HG03520 (cell line): Measurements from ENCODE around the gene PHAX.
"Not testable (repeated sequence)": the region's sequence is repeated elsewhere in the genome, so short reads cannot be mapped to it uniquely, and the experiment has no call there.

Experiments used
- ATAC-seq: cut with Tn5 transposase; IDR thresholded peaks from one replicate; pipeline ENCODE4 v1.9.1; 2021; ENCODE audit warnings: mild to moderate bottlenecking, moderate library complexity; ENCODE audit not compliant: unreplicated experiment

Gene PHAX

GRCh38 chr5:126600631-126601511, at the start of gene PHAX:
PHAX (plus strand) TSS chr5:126600947; CDS start chr5:126600963, 16 bp downstream.
- peak; percentile 91 for ATAC-seq

- no peak for ATAC-seq
Measured at GRCh38 chr5:126552614-126553013, 48.1 kb upstream of the PHAX start.

- not testable (repeated sequence) for ATAC-seq
Measured at GRCh38 chr5:126555101-126555500, 45.6 kb upstream of the PHAX start.

- ATAC-seq = no peak
Measured at GRCh38 chr5:126561908-126562307, 38.8 kb upstream of the PHAX start.

GRCh38 chr5:126562823-126563222, 37.9 kb upstream of the PHAX start:
- ATAC-seq = peak; percentile 97

GRCh38 chr5:126568206-126568755, 32.5 kb upstream of the PHAX start:
- no peak for ATAC-seq

- no peak for ATAC-seq
Measured at GRCh38 chr5:126575644-126576043, 25.1 kb upstream of the PHAX start.

GRCh38 chr5:126576974-126577373, 23.8 kb upstream of the PHAX start:
- ATAC-seq = no peak

- no peak for ATAC-seq
Measured at GRCh38 chr5:126577415-126577814, 23.3 kb upstream of the PHAX start.

GRCh38 chr5:126579716-126580115, 21.0 kb upstream of the PHAX start:
- no peak for ATAC-seq

GRCh38 chr5:126583761-126584160, 17.0 kb upstream of the PHAX start:
- ATAC-seq = no peak

GRCh38 chr5:126587551-126588390, 13.0 kb upstream of the PHAX start:
- ATAC-seq = no peak

- no peak for ATAC-seq
Measured at GRCh38 chr5:126589536-126590297, 11.0 kb upstream of the PHAX start.

GRCh38 chr5:126591549-126591948, 9.2 kb upstream of the PHAX start:
- ATAC-seq = no peak

- ATAC-seq = peak; percentile 69
Measured at GRCh38 chr5:126594748-126595485, 5.8 kb upstream of the PHAX start, which contains the start of gene ALDH7A1. ALDH7A1 (minus strand) TSS chr5:126595219; CDS start chr5:126595198, 21 bp downstream.

- ATAC-seq = peak; percentile 2
Measured at GRCh38 chr5:126595486-126596083, 5.2 kb upstream of the PHAX start.

- ATAC-seq = no peak
Measured at GRCh38 chr5:126597156-126597555, 3.6 kb upstream of the PHAX start.

GRCh38 chr5:126599499-126599898, 1.2 kb upstream of the PHAX start:
- ATAC-seq = no peak

GRCh38 chr5:126599971-126600630, 646 bp upstream of the PHAX start:
- not testable (repeated sequence) for ATAC-seq
